Psoas muscle (tissue), 8 donors: ENCODE data around the gene CTSE. TPM values are rescaled to one million over a fixed set of nuclear protein-coding genes. Genes with fewer than 3 reads are reported as not detected.
"Not testable (repeated sequence)": the region's sequence is repeated elsewhere in the genome, so short reads cannot be mapped to it uniquely, and the experiment has no call there.

Source experiments
- ATAC-seq, 4 donors: fragments of 200-7000 bp; cut with Tn5 transposase; one replicate each; pipeline ENCODE4 v1.9.1; 2020; ENCODE audit warnings: moderate library complexity in 3 of 4, mild to moderate bottlenecking in 2 of 4
- DNase-seq, 2 donors: peaks; one replicate each; pipeline ENCODE4 v3.0.0-alpha.2; 2020
- H3K27ac ChIP-seq: fragments of 200-600 bp; one replicate; pipeline ENCODE4 v1.8.0; 2022
- H3K27me3 ChIP-seq, 3 donors: fragments of 200-600 bp in 1 of 3; one replicate each; pipeline versions ENCODE4 v1.6.1 to v1.8.0; 2013 to 2022; ENCODE audit warnings: low read length in 2 of 3, mild to moderate bottlenecking in 2 of 3, moderate library complexity in 1 of 3; ENCODE audit not compliant: insufficient read depth in 3 of 3
- H3K36me3 ChIP-seq, 2 donors: fragments of 200-600 bp in 1 of 2; one replicate each; pipeline versions ENCODE4 v1.6.1 to v1.8.0; 2013 to 2022; ENCODE audit warnings: low read depth in 1 of 2, mild to moderate bottlenecking in 1 of 2, moderate library complexity in 1 of 2; ENCODE audit not compliant: insufficient read depth in 1 of 2
- H3K4me1 ChIP-seq: fragments of 200-600 bp; one replicate; pipeline ENCODE4 v1.8.0; 2022
- H3K4me3 ChIP-seq: fragments of 200-600 bp; one replicate; pipeline ENCODE4 v1.8.0; 2022; ENCODE audit warnings: mild to moderate bottlenecking
- H3K9me3 ChIP-seq: fragments of 200-600 bp; one replicate; pipeline ENCODE4 v1.8.0; 2022
- WGBS, 3 donors: extraction: QIAGEN DNeasy Blood & Tissue Kit; methylation state at CpG; one replicate each; pipeline versions ENCODE4 v1.1.6 to v1.1.7; 2013; 5-methylcytosine and 5-hydroxymethylcytosine counted together
- intact Hi-C, 2 donors: fragments of 100-400 bp; cut with DNase I; formaldehyde crosslinking; loops; one replicate each; pipeline versions ENCODE4 v1.11.0 to v1.14.2; 2022
- polyA plus RNA-seq, 3 donors: library from polyadenylated mRNA; stranded (reverse); fragments of 200-250 nt; gene quantifications; one replicate each; pipeline ENCODE4 v1.2.3, GENCODE V29; 2013
- total RNA-seq, 4 donors: library from RNA; stranded (reverse); fragmentation: NEBNext Ultra II Directional in 2 of 4; extraction: Animal tissue kit (Norgen Biotek cat#: 25700) in 2 of 4; gene quantifications; one replicate each; pipeline versions ENCODE4 v1.2.1 to v1.2.4, GENCODE V29; 2021 to 2023
- TF ChIP-seq, protein P1 (sequence below): fragments of 200-600 bp; IDR thresholded peaks from one replicate; pipeline ENCODE4 v1.8.0; 2022; ENCODE audit warnings: antibody characterized with exemption
- donor health status: healthy with polysubstance abuse.
- donor health status: DM: no; HTN: no; CAD: no; lungs with moderate emphysema.
- donor health status: Bipolar disorder and iron deficiency.
- donor health status: healthy.
- donor health status: DM: yes; HTN: yes; CAD: no.
- donor health status: DM: no; HTN: no; CAD: no.
- donor health status: DM: no; HTN: no; CAD: no.
- donor health status: DM: yes; HTN: yes; CAD: no.

CTSE gene
- total and polyA plus RNA-seq, 7 donors = 0.03 to 0.22 (median 0.20) TPM; not detected in 4

DNA sequence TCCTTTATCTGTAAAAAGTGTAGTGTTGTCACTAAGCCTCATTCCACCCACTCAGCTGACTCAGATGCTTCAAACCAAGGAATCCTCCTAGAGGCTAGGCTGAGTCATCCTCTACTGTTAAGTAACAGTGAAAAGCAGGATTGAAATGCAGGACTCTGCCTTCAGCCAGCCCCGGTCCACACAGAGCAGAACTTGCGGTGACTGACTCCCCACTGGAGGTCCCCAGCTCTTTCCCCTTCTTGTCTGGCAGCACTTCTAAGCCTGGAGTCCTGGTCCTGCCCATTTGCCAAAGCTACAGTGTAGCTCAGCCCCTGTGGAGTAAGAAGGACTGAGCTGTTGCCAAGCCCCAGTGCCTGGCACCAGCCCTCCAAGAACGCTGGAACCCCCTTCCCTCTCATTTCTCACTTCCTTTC lies 22.2 kb downstream of the CTSE start:
- Histone ChIP-seq H3K4me1 (peaks cover 32% of the 10 kb centered on the region), H3K9me3 (no peaks in the 10 kb centered on the region), H3K27me3 (no peaks in the 10 kb centered on the region), H3K4me3 (peak overlapping the region; percentile 49), H3K36me3 (no peaks in the 10 kb centered on the region), H3K27ac (peak overlapping the region; percentile 69)
- intact Hi-C loops = no loop called here
- ATAC-seq (peak; percentile 49 to 75 (median 58)), DNase-seq (peak in 1 of 2 donors; percentile 40)
- WGBS, 3 donors = 32 to 45% (median 37%) methylated on average over 3 of the region's 3 CpGs
- TF ChIP-seq, protein P1, sequence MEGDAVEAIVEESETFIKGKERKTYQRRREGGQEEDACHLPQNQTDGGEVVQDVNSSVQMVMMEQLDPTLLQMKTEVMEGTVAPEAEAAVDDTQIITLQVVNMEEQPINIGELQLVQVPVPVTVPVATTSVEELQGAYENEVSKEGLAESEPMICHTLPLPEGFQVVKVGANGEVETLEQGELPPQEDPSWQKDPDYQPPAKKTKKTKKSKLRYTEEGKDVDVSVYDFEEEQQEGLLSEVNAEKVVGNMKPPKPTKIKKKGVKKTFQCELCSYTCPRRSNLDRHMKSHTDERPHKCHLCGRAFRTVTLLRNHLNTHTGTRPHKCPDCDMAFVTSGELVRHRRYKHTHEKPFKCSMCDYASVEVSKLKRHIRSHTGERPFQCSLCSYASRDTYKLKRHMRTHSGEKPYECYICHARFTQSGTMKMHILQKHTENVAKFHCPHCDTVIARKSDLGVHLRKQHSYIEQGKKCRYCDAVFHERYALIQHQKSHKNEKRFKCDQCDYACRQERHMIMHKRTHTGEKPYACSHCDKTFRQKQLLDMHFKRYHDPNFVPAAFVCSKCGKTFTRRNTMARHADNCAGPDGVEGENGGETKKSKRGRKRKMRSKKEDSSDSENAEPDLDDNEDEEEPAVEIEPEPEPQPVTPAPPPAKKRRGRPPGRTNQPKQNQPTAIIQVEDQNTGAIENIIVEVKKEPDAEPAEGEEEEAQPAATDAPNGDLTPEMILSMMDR = no peak

DNA sequence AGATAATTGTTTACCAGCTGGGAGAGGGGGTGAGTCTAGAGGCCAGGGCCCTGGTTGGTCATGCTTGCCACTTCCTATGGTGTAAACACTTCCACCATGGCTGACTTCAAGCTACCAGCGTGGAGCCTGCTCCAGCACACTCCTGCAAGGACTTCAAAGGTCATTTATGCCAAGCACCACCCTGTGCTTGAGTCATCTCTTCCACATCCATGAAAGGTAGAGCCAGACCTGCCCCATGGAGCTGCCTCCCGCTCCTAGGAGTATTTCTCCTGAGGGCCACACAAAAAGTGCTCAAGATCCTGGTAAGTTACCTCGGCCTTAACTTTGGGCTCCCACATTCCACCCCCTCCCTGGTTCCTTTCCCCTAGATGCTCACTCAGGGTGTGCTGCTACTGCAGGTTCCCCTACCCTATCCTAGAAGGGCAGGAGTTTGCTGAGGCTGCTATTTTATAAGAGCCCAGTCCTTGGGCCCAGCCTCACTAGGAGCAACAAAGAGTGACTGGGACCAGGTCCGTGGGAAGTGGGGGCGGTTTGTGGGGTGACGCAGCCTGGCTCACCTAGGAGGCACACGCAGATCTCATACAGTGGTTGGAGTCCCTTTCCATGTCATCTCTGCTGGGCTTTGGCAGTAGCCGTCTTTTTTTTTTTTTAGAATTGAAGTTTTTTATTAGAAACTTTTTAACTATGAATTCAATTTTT lies 22.9 kb downstream of the CTSE start:
- WGBS, 3 donors = 80 to 89% (median 86%) methylated on average over 8 of the region's 8 CpGs
- DNase-seq (no peak), ATAC-seq (no peak)
- intact Hi-C loops = no loop called here
- Histone ChIP-seq H3K4me1 (peaks cover 32% of the 10 kb centered on the region), H3K27ac (peak overlapping the region; percentile 53), H3K9me3 (no peaks in the 10 kb centered on the region), H3K36me3 (no peaks in the 10 kb centered on the region), H3K27me3 (no peaks in the 10 kb centered on the region), H3K4me3 (no peak overlapping the region)
- TF ChIP-seq, protein P1 = no peak

DNA sequence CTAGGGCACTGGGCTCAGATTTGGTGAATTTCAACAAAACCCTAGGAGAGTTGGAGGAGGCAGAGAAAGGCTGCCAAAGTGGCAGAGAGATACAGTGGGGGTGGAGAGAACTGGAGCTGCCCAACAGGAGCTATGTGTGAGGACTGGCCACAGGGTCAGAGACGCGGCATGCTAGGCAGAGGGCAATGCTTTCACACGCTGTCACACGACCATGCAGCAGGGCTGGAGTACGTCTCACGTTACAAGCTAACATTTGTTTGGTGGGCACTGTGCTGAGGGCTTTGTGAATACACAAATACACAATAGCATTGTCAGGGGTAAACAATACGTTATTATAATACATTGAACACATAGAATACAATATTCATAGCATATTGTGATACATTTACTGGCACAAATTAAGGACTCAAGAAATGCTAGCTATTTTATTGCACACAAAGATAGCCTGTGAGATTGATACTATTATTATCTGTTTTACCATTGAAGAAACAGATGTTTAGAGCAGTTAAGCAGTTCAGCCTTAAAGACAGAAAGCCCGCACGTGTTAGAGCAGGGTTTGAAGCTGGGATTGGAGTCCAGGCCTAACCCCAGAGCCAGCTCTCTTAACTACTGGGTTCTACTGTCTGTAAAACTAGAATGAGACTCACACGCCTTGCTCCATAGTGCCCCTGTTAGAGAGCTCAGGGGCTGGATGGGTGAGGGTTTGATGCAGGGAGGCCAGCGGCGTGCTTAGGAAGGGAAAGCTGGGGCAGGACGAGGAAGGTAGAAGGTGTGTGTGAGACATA lies 25.0 kb downstream of the CTSE start:
- H3K4me3 ChIP-seq = no peak overlapping the region
- no peaks in the 10 kb centered on the region for H3K9me3 ChIP-seq
- no peaks in the 10 kb centered on the region for H3K36me3 ChIP-seq
- H3K4me1 ChIP-seq = peaks cover 32% of the 10 kb centered on the region
- H3K27ac ChIP-seq = peak overlapping the region; percentile 78
- no peaks in the 10 kb centered on the region for H3K27me3 ChIP-seq
- intact Hi-C loops = no loop called here
- peak; percentile 84 to 92 (median 88) for ATAC-seq
- TF ChIP-seq, protein P1 = no peak
- DNase-seq = peak in 1 of 2 donors; percentile 68
- WGBS, 3 donors = 45 to 62% (median 51%) methylated on average over 13 of the region's 13 CpGs

DNA sequence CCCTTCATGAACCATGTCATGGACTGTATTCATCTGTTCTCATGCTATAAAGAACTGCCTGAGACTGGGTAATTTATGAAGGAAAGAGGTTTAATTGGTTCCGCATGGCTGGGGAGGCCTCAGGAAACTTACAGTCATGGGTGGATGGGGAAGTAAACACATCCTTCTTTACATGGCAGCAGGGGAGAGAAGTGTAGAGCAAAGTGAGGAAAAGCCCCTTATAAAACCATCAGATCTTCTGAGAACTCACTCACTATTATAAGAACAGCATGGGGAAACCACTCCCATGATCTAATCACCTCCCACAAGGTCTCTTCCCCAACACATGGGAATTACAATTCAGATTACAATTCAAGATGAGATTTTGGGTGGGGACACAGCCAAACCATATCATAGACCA lies 27.1 kb downstream of the CTSE start:
- DNase-seq, H3K4me3 ChIP-seq, H3K27ac ChIP-seq, ATAC-seq, intact Hi-C loops, H3K9me3 ChIP-seq, H3K27me3 ChIP-seq, H3K36me3 ChIP-seq: not testable (repeated sequence)
- WGBS, 3 donors = 92 to 100% (median 95%) methylated on average over 1 of the region's 1 CpG
- peaks cover 19% of the 10 kb centered on the region for H3K4me1 ChIP-seq

DNA sequence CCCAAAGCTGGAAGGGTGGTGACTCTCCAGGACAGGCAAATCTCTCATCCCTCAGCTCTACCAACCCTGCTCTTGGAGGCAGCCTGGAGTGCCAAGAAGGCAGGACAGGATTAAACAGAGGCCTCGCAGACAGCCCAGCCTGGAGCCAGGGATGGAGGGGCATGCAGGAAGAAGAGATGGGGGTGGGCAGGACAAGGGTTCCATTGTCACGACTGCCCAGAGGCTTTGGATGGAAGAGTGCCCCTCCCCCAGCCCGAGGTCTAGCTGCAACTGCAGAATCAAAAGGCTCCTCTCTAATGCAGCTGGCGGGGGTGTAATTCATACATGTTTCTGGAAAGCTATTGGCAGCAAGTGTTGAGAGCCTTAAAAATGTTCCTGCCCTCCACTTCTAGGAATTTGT lies 29.3 kb downstream of the CTSE start:
- no peaks in the 10 kb centered on the region for H3K36me3 ChIP-seq
- ATAC-seq = no peak
- H3K27me3 ChIP-seq = no peaks in the 10 kb centered on the region
- no peak overlapping the region for H3K4me3 ChIP-seq
- TF ChIP-seq, protein P1 = no peak
- H3K27ac ChIP-seq = no peak overlapping the region
- intact Hi-C loops = no loop called here
- WGBS, 3 donors = 47 to 65% (median 55%) methylated on average over 4 of the region's 4 CpGs
- H3K9me3 ChIP-seq = no peaks in the 10 kb centered on the region
- peaks cover 12% of the 10 kb centered on the region for H3K4me1 ChIP-seq
- DNase-seq = no peak
